Kidney tubule cell (primary cell): ENCODE data around the gene EPB41L5.
"Not testable (repeated sequence)": the region's sequence is repeated elsewhere in the genome, so short reads cannot be mapped to it uniquely, and the experiment has no call there.

Experiments
- DNase-seq: peaks from one replicate; pipeline ENCODE4 v3.0.0-alpha.2; 2018; ENCODE audit warnings: low spot score

Gene EPB41L5

GRCh38 chr2:120029672-120030640, 17.1 kb downstream of the EPB41L5 start:
- no peak for DNase-seq

GRCh38 chr2:120032297-120032696, 19.4 kb downstream of the EPB41L5 start:
- DNase-seq, result no peak

- no peak for DNase-seq
These were observed 21.1 kb downstream of the EPB41L5 start for GRCh38 chr2:120034027-120034426.

GRCh38 chr2:120034621-120035020, 21.7 kb downstream of the EPB41L5 start:
- DNase-seq, result peak; percentile 30

- no peak for DNase-seq
These were observed 23.3 kb downstream of the EPB41L5 start for GRCh38 chr2:120036145-120036544.

GRCh38 chr2:120037995-120038541, 25.2 kb downstream of the EPB41L5 start:
- no peak for DNase-seq

GRCh38 chr2:120042359-120042758, 29.5 kb downstream of the EPB41L5 start:
- no peak for DNase-seq

GRCh38 chr2:120044336-120044735, 31.5 kb downstream of the EPB41L5 start:
- no peak for DNase-seq

- DNase-seq, result not testable (repeated sequence)
These were observed 32.9 kb downstream of the EPB41L5 start for GRCh38 chr2:120045775-120046174.

GRCh38 chr2:120046252-120046651, 33.4 kb downstream of the EPB41L5 start:
- DNase-seq, result not testable (repeated sequence)

GRCh38 chr2:120052597-120052996, 39.7 kb downstream of the EPB41L5 start:
- no peak for DNase-seq

GRCh38 chr2:120053891-120054290, 41.0 kb downstream of the EPB41L5 start:
- peak; percentile 21 for DNase-seq

GRCh38 chr2:120059483-120059882, 46.6 kb downstream of the EPB41L5 start:
- no peak for DNase-seq

GRCh38 chr2:120060088-120060623, 47.3 kb downstream of the EPB41L5 start:
- DNase-seq, result peak; percentile 20

GRCh38 chr2:120064664-120065063, 51.8 kb downstream of the EPB41L5 start:
- DNase-seq, result no peak

GRCh38 chr2:120066800-120067547, 54.1 kb downstream of the EPB41L5 start:
- peak; percentile 7 for DNase-seq

GRCh38 chr2:120068040-120068658, 55.3 kb downstream of the EPB41L5 start:
- not testable (repeated sequence) for DNase-seq

GRCh38 chr2:120075545-120075944, 62.7 kb downstream of the EPB41L5 start:
- DNase-seq, result no peak

GRCh38 chr2:120077896-120078295, 65.0 kb downstream of the EPB41L5 start:
- no peak for DNase-seq

GRCh38 chr2:120079647-120080046, 66.8 kb downstream of the EPB41L5 start:
- DNase-seq, result no peak

GRCh38 chr2:120091436-120091835, 78.6 kb downstream of the EPB41L5 start:
- no peak for DNase-seq

GRCh38 chr2:120094795-120095194, 81.9 kb downstream of the EPB41L5 start:
- DNase-seq, result no peak
